Femur (tissue), 1 donor: ENCODE data around the gene TRPM8.
"Not testable (repeated sequence)": the region's sequence is repeated elsewhere in the genome, so short reads cannot be mapped to it uniquely, and the experiment has no call there.

Source experiments
- DNase-seq: peaks from one replicate; pipeline ENCODE4 v3.0.0-alpha.2; 2017

TRPM8 gene

GRCh38 chr2:233938676-233939370 lies 21.6 kb downstream of the TRPM8 start:
- no peak for DNase-seq

GRCh38 chr2:233940376-233941276 lies 23.5 kb downstream of the TRPM8 start:
- no peak for DNase-seq

- DNase-seq = no peak
Observed at GRCh38 chr2:233942731-233943130, 25.6 kb downstream of the TRPM8 start.

- DNase-seq = no peak
Observed at GRCh38 chr2:233944269-233944668, 27.1 kb downstream of the TRPM8 start.

GRCh38 chr2:233944722-233945121 lies 27.5 kb downstream of the TRPM8 start:
- no peak for DNase-seq

GRCh38 chr2:233945146-233945545 lies 28.0 kb downstream of the TRPM8 start:
- DNase-seq = no peak

GRCh38 chr2:233950078-233950825 lies 33.1 kb downstream of the TRPM8 start:
- no peak for DNase-seq

GRCh38 chr2:233952335-233952734 lies 35.2 kb downstream of the TRPM8 start:
- no peak for DNase-seq

- no peak for DNase-seq
Observed at GRCh38 chr2:233953087-233953801, 36.1 kb downstream of the TRPM8 start.

- no peak for DNase-seq
Observed at GRCh38 chr2:233960203-233960602, 43.0 kb downstream of the TRPM8 start.

GRCh38 chr2:233961905-233962304 lies 44.7 kb downstream of the TRPM8 start:
- DNase-seq = no peak

- DNase-seq = no peak
Observed at GRCh38 chr2:233964581-233964980, 47.4 kb downstream of the TRPM8 start.

- no peak for DNase-seq
Observed at GRCh38 chr2:233965032-233965603, 47.9 kb downstream of the TRPM8 start.

- not testable (repeated sequence) for DNase-seq
Observed at GRCh38 chr2:233965646-233966045, 48.5 kb downstream of the TRPM8 start.

- DNase-seq = no peak
Observed at GRCh38 chr2:233966388-233966787, 49.2 kb downstream of the TRPM8 start.

GRCh38 chr2:233967164-233967563 lies 50.0 kb downstream of the TRPM8 start:
- DNase-seq = no peak

GRCh38 chr2:233968556-233968955 lies 51.4 kb downstream of the TRPM8 start:
- no peak for DNase-seq

- DNase-seq = not testable (repeated sequence)
Observed at GRCh38 chr2:233972460-233972859, 55.3 kb downstream of the TRPM8 start.

- no peak for DNase-seq
Observed at GRCh38 chr2:233972941-233973575, 55.9 kb downstream of the TRPM8 start.

GRCh38 chr2:233973786-233974185 lies 56.6 kb downstream of the TRPM8 start:
- DNase-seq = no peak

GRCh38 chr2:233974530-233975071 lies 57.4 kb downstream of the TRPM8 start:
- DNase-seq = peak; percentile 43
